ENCODE results near the gene ZNF385C. TPM values are rescaled to one million over a fixed set of nuclear protein-coding genes. Genes with fewer than 3 reads are reported as not detected.
"Not testable (repeated sequence)": the region's sequence is repeated elsewhere in the genome, so short reads cannot be mapped to it uniquely, and the experiment has no call there.

Gene ZNF385C
- total RNA-seq, 1 experiment from 2014 or later, result not detected

DNA sequence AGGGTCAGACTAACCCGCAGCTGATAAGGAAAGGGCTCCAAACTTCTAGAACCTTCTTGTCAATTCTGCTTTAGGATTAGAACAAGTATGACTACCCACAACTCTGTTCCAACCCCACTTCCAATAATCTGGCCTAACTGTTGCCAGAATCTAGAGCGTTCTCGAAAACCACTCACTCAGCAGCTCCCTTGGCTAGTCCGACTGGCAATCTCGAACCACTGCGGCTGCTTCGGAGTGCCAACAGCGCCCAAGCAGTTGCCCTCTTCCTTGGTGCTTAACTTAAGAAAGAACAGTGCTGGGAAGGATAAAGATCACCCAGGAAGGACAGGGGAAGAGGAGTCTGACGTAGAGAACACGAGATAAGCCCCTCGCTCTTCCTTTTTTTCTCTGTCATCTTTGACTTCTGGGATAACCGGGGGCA is 81.9 kb downstream of the ZNF385C start:
- H3K4me3 ChIP-seq, result peak overlapping the region; percentile 77
- H3K27ac ChIP-seq, result peak overlapping the region; percentile 88
- DNase-seq (ENCODE audit: low read depth in 1 of 2, low spot score in 2 of 2), result peak in 1 of 2 experiments; percentile 31
- H3K4me1 ChIP-seq (replicated peaks), result peaks cover 22% of the 10 kb centered on the region
- no peaks in the 10 kb centered on the region for H3K27me3 ChIP-seq (replicated peaks)
- H3K9me3 ChIP-seq (replicated peaks), result 0 out of 2 replicates have a peak, but pooled peaks cover 1% of the 10 kb centered on the region
- H3K36me3 ChIP-seq, result peaks cover 20% of the 10 kb centered on the region

DNA sequence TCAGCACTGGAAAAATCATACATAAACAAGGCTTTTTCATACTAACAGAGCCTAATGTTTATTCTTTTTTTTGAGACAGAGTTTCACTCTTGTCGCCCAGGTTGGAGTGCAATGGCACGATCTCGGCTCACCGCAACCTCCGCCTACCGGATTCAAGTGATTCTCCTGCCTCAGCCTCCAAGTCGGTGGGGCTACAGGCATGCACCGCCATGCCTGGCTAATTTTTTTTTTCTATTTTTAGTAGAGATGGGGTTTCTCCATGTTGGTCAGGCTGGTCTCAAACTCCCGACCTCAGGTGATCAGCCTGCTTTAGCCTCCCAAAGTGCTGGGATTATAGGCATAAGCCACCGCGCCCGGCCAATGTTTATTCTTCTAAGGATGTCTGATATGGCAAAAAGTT is 84.5 kb downstream of the ZNF385C start:
- not testable (repeated sequence) for H3K27ac ChIP-seq; H3K9me3 ChIP-seq (replicated peaks); H3K27me3 ChIP-seq (replicated peaks); DNase-seq (ENCODE audit: low read depth in 1 of 2, low spot score in 2 of 2); H3K4me3 ChIP-seq
- H3K36me3 ChIP-seq, result peaks cover 38% of the 10 kb centered on the region
- peaks cover 17% of the 10 kb centered on the region for H3K4me1 ChIP-seq (replicated peaks)

DNA sequence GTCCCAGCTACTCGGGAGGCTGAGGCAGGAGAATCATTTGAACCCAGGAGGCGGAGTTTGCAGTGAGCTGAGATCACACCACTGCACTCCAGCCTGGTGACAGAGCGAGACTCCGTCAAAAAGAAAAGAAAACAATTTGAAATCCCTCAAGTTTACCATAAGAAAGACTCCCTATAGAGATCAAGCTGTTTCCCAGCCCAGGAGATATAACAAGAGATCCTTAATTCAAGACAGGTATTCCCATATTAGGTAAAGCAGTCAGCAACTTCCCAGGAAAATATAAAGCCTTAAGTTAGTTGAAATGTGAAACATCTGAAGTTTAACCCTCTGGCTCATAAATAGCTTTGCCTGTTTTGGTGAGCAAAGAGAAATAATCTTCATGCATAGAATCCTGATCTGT is 85.9 kb downstream of the ZNF385C start:
- not testable (repeated sequence) for H3K9me3 ChIP-seq (replicated peaks); H3K27ac ChIP-seq; H3K4me3 ChIP-seq; DNase-seq (ENCODE audit: low read depth in 1 of 2, low spot score in 2 of 2); H3K27me3 ChIP-seq (replicated peaks)
- peaks cover 14% of the 10 kb centered on the region for H3K4me1 ChIP-seq (replicated peaks)
- peaks cover 42% of the 10 kb centered on the region for H3K36me3 ChIP-seq

DNA sequence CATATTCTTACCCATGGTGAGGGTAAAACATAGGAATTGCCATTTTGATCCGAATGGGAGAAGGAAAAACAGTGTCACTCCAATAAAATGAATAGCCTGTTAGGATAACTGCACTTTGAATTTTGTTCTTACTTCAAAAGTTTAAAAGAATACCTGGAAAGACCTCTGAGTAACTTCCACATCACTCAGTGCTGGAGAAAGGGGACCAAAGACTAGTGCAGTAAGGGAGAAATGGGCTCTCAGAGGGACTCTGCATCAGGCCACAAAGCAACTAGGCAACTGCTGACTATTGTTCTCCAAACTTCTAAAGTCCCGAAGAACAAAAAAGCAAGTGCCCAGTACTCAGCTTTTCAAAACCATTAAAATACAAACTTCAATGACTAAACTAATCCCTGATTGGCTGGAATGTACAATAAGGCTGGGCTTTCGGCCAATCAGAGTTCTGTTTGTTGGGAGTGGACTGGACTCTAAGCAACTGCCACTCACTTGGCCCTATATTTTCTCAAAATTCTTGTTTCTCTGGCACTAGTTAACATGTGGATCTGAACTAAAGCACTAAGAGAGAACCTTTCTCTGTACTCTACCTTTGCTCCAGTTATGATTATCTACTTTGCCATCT is 87.3 kb downstream of the ZNF385C start:
- Histone ChIP-seq H3K27ac (peak overlapping the region; percentile 42; the same call in 1 of the 2 replicates), H3K9me3 (replicated peaks) (0 out of 2 replicates have a peak, but pooled peaks cover 2% of the 10 kb centered on the region), H3K27me3 (replicated peaks) (no peaks in the 10 kb centered on the region), H3K4me1 (replicated peaks) (peaks cover 12% of the 10 kb centered on the region), H3K36me3 (peaks cover 36% of the 10 kb centered on the region), H3K4me3 (no peak overlapping the region)
- no peak for DNase-seq (ENCODE audit: low read depth in 1 of 2, low spot score in 2 of 2)

DNA sequence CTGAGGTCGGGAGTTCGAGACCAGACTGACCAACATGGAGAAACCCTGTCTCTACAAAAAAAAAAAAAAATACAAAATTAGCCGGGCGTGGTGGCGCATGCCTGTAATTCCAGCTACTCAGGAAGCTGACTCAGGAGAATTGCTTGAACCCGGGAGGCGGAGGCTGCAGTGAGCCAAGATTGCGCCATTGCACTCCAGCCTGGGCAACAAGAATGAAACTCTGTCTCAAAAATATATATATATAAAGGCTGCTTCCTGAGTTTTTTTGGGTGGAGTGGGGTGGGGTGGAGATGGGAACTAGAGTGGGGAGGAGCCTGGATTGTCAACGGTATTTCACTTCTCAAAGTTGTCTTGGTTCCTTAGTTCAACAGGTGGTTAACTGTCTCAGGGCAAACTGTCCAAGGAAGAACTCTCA is 88.0 kb downstream of the ZNF385C start:
- H3K4me1 ChIP-seq (replicated peaks); H3K4me3 ChIP-seq; H3K9me3 ChIP-seq (replicated peaks); DNase-seq (ENCODE audit: low read depth in 1 of 2, low spot score in 2 of 2); H3K27me3 ChIP-seq (replicated peaks); H3K27ac ChIP-seq: not testable (repeated sequence)
- H3K36me3 ChIP-seq, result peaks cover 36% of the 10 kb centered on the region

DNA sequence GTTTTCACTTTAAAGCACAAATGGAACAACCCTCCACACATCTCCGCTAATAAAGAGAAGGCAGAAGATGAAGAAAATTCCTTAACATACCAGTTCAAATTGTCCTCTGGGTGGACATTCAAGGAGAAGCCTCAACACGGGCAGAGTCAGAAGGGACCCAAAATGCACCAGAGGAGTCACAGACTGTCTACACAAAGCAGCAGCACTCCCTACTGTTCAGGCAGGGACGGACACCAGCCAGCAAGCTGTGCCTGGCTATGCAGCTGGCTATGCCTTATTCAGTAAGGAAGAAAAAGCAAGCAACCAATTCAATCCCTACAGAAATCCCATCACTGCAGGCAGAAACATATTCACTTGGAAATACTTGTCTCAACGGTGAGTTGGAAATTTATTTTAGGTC is 89.1 kb downstream of the ZNF385C start:
- Histone ChIP-seq H3K4me3 (no peak overlapping the region), H3K9me3 (replicated peaks) (0 out of 2 replicates have a peak, but pooled peaks cover 2% of the 10 kb centered on the region), H3K27me3 (replicated peaks) (no peaks in the 10 kb centered on the region), H3K36me3 (peaks cover 40% of the 10 kb centered on the region), H3K27ac (no peak overlapping the region), H3K4me1 (replicated peaks) (peaks cover 12% of the 10 kb centered on the region)
- no peak for DNase-seq (ENCODE audit: low read depth in 1 of 2, low spot score in 2 of 2)

DNA sequence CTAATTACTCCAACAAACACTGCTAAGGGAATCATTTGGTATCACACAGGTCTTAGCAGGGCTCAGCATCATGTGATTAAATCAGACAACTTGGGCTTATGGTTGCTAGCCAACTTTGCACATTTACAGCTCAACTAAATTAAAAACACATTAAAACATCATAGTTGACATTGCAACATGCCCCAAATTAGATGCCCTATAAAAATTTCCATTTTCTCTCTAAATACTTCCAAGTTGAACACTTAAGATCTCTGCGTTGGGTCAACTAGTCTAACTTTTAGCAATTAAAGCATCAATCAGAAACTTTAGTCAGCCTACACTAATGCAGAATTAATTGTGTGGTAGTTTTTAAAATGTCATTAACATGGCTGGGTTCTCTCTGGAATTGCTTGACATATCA is 93.1 kb downstream of the ZNF385C start:
- Histone ChIP-seq H3K27ac (no peak overlapping the region), H3K4me3 (no peak overlapping the region), H3K36me3 (peaks cover 61% of the 10 kb centered on the region), H3K9me3 (replicated peaks) (no peaks in the 10 kb centered on the region), H3K4me1 (replicated peaks) (peaks cover 23% of the 10 kb centered on the region), H3K27me3 (replicated peaks) (no peaks in the 10 kb centered on the region)
- DNase-seq (ENCODE audit: low read depth in 1 of 2, low spot score in 2 of 2), result no peak

DNA sequence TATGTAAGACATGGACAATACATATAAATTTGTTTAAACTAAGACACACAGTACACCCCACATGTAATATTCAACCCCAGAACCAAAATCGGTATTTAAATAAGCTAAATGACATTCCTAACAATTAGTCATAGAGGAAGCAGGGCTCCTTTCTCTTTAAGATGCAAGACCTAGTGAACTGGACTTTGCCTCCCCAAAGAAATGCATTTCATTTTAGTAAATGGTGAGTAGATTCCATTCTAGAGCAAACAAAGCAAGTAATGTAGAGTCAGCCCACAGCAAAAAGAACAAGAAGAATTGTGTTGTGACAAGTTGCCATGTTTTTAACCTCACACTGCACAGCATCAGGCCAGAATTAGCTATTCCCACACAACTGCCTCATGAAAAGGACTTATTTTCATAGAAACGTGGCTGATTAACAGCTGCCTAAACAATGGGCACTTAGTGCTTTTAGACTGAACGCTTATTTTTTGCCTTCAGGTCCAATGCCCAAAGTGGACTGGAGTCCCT is 95.4 kb downstream of the ZNF385C start:
- H3K9me3 ChIP-seq (replicated peaks), result no peaks in the 10 kb centered on the region
- DNase-seq (ENCODE audit: low read depth in 1 of 2, low spot score in 2 of 2), result peak in 1 of 2 experiments; percentile 48
- no peak overlapping the region for H3K4me3 ChIP-seq
- no peaks in the 10 kb centered on the region for H3K27me3 ChIP-seq (replicated peaks)
- peaks cover 23% of the 10 kb centered on the region for H3K4me1 ChIP-seq (replicated peaks)
- H3K27ac ChIP-seq, result peak overlapping the region; percentile 62
- H3K36me3 ChIP-seq, result peaks cover 63% of the 10 kb centered on the region

DNA sequence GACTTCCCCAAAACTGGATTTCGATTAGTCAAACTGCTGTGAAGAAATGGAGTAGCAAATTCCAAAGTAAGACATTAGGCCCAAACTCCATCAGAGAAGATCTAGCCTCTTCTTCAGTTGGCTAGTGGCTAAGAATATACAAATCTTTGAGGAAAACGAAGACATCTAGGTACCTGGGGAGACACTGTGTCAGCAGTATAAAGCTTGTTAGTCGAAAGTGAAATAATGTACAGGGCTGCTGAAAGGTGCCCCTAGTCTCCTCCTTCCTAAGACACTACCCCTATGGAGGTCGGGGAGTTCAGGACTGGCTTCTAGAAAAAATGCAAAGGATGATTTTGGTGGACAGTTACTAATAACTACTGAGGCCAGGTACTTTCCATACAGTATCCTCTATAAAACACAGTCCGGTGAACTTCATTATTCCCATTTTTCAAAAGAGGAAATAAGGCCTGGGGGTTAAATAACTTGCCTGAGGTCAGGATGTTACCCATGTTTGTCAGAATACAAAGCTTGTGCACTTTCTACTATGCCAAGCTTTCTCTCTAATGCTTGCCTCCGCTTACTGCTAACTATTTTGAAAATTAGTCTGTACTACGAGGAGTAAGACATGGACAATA is 96.0 kb downstream of the ZNF385C start:
- no peak overlapping the region for H3K4me3 ChIP-seq
- no peaks in the 10 kb centered on the region for H3K27me3 ChIP-seq (replicated peaks)
- DNase-seq (ENCODE audit: low read depth in 1 of 2, low spot score in 2 of 2), result no peak
- H3K27ac ChIP-seq, result peak overlapping the region; percentile 62
- peaks cover 69% of the 10 kb centered on the region for H3K36me3 ChIP-seq
- H3K4me1 ChIP-seq (replicated peaks), result peaks cover 23% of the 10 kb centered on the region
- no peaks in the 10 kb centered on the region for H3K9me3 ChIP-seq (replicated peaks)

DNA sequence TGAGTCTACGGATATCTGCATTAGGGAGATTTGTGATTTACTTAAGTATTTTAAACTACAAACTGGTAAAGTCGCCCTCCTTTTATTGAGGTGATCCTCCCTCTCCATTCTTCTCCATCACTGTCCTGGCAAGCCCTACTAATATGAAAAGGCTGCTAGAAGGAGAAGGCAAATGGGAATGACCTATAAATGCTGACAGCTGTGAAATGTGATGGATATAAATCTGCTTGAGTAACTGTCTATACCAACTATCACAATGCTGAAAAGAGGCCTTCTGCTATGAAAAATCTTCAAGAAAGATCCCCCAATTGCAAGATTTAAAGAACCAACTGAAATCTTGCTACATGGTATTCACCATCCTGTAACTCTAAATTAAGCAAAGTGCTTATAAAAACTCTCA is 96.5 kb downstream of the ZNF385C start:
- Histone ChIP-seq H3K4me3 (no peak overlapping the region), H3K36me3 (peaks cover 74% of the 10 kb centered on the region), H3K4me1 (replicated peaks) (peaks cover 27% of the 10 kb centered on the region), H3K9me3 (replicated peaks) (no peaks in the 10 kb centered on the region), H3K27me3 (replicated peaks) (no peaks in the 10 kb centered on the region), H3K27ac (peak overlapping the region; percentile 62; the same call in 1 of the 2 replicates)
- no peak for DNase-seq (ENCODE audit: low read depth in 1 of 2, low spot score in 2 of 2)

DNA sequence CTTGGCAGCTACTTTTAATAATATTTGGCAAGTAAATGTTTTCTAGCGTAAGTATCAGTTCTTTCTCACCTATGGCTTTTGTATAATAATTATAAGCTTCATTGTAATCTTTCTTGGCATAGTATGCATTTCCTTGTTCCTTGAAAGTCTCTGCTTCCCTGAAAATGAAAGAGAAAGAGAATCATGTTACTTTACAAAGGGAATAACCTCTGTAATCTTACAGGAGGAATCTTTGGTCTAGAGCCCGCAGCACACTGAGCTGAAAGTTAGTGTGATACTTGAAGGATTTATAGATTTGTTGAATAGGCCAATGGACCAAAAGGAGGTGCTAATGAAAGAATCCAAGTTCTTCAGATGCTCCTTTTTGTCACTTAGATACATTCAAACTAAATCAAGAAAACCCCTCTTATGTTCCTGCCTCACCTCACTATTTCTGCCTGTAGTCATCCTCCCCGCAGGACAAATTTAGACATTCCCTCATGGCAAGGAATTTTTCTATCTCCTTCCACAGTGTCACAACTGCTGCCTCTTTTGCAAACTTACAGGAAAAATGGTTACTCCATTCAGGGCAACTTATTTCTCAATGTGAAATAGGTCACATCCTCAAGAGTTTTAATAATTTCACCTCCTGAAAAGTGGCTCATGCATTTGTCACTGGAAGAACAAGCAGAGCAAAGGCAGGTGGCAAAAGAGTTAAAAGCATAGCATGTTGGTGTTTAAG is 97.7 kb downstream of the ZNF385C start:
- peaks cover 33% of the 10 kb centered on the region for H3K4me1 ChIP-seq (replicated peaks)
- no peak overlapping the region for H3K27ac ChIP-seq

DNA sequence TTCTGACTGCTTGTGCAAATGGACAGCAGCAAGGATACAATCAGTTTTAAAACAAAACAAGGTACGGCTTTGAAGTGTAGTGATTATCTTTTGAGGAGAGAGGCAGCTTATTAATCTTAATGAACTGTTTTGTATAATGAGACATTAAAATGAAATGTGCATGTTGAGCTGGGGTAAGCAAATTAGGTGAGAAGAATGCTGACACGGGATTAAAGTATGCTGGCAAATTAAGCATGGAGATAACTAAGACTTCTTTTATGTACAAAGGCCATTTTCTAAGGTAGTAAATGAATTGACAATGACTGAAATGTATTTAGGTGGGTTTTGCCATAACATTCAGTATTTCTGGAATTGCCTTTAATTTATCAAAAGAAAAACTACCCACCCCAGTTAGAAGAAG is 99.8 kb downstream of the ZNF385C start:
- H3K4me1 ChIP-seq (replicated peaks), result peaks cover 25% of the 10 kb centered on the region
- no peaks in the 10 kb centered on the region for H3K9me3 ChIP-seq (replicated peaks)
- DNase-seq (ENCODE audit: low read depth in 1 of 2, low spot score in 2 of 2), result no peak
- H3K27me3 ChIP-seq (replicated peaks), result no peaks in the 10 kb centered on the region
- H3K4me3 ChIP-seq, result no peak overlapping the region
- no peak overlapping the region for H3K27ac ChIP-seq
- H3K36me3 ChIP-seq, result peaks cover 93% of the 10 kb centered on the region

More for the DNA sequence above, 97.7 kb downstream of the ZNF385C start:
- peaks cover 86% of the 10 kb centered on the region for H3K36me3 ChIP-seq
- DNase-seq (ENCODE audit: low read depth in 1 of 2, low spot score in 2 of 2), result no peak
- H3K4me3 ChIP-seq, result no peak overlapping the region
- H3K9me3 ChIP-seq (replicated peaks), result no peaks in the 10 kb centered on the region
- H3K27me3 ChIP-seq (replicated peaks), result no peaks in the 10 kb centered on the region

DNA sequence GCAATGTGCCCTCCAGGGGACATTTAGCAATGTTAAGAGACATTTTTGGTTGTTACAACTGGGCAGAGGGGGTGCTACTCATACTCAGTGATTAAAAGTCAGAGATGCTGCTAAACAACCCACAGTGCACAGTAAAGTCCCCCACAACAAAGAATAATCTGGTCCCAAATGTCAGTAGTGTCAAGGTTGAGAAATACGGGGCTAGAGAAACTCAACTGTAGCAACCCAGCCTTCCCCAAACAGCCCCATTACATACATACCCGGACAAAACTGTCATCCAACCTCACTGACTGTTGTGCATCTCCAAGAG is 101.5 kb downstream of the ZNF385C start:
- no peak overlapping the region for H3K4me3 ChIP-seq
- peaks cover 95% of the 10 kb centered on the region for H3K36me3 ChIP-seq
- no peak for DNase-seq (ENCODE audit: low read depth in 1 of 2, low spot score in 2 of 2)
- peaks cover 10% of the 10 kb centered on the region for H3K4me1 ChIP-seq (replicated peaks)
- no peak overlapping the region for H3K27ac ChIP-seq
- no peaks in the 10 kb centered on the region for H3K27me3 ChIP-seq (replicated peaks)
- no peaks in the 10 kb centered on the region for H3K9me3 ChIP-seq (replicated peaks)

DNA sequence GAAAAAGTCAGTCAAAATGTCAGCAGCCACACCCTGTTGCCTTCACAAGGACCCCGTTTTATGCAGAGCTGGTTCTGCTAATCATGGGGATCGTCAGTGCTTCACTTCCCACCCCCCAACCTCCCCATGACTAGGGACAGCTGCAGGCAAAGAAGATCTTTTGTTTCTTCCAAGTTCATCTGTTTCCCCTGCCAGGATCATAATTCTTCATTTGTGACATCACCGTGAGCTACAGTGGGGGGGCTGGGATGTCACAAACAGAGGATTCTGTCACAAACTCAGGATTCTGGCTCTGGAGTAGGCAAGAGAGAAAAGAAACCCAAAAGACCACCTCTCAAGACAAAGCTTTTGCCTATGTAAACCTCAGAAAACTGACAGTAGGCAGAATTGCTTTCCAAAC is 105.7 kb downstream of the ZNF385C start:
- H3K27me3 ChIP-seq (replicated peaks), result no peaks in the 10 kb centered on the region
- H3K4me3 ChIP-seq, result no peak overlapping the region
- no peak for DNase-seq (ENCODE audit: low read depth in 1 of 2, low spot score in 2 of 2)
- H3K4me1 ChIP-seq (replicated peaks), result peaks cover 10% of the 10 kb centered on the region
- no peaks in the 10 kb centered on the region for H3K9me3 ChIP-seq (replicated peaks)
- no peak overlapping the region for H3K27ac ChIP-seq
- H3K36me3 ChIP-seq, result peaks cover 99% of the 10 kb centered on the region

Measured in SJSA1 (cell line).